Right renal cortex interstitium (tissue), 3 donors: Measurements from ENCODE around the gene SSR2. TPM values are rescaled to one million over a fixed set of nuclear protein-coding genes. Genes with fewer than 3 reads are reported as not detected.

Experiments
- DNase-seq, 3 donors: peaks; one replicate each; pipeline ENCODE4 v3.0.0-alpha.2; 2013; ENCODE audit warnings: low read depth in 3 of 3, low spot score in 2 of 3
- polyA plus RNA-seq, 3 donors: library from polyadenylated mRNA; unstranded; fragments of 120-200 nt; gene quantifications; one replicate each; pipeline ENCODE4 v1.2.1, GENCODE V29; 2013; ENCODE audit not compliant: insufficient read length in 3 of 3

The SSR2 gene
- polyA plus RNA-seq = 100 to 1,000 TPM; 425 to 439 (median 435) TPM

DNA sequence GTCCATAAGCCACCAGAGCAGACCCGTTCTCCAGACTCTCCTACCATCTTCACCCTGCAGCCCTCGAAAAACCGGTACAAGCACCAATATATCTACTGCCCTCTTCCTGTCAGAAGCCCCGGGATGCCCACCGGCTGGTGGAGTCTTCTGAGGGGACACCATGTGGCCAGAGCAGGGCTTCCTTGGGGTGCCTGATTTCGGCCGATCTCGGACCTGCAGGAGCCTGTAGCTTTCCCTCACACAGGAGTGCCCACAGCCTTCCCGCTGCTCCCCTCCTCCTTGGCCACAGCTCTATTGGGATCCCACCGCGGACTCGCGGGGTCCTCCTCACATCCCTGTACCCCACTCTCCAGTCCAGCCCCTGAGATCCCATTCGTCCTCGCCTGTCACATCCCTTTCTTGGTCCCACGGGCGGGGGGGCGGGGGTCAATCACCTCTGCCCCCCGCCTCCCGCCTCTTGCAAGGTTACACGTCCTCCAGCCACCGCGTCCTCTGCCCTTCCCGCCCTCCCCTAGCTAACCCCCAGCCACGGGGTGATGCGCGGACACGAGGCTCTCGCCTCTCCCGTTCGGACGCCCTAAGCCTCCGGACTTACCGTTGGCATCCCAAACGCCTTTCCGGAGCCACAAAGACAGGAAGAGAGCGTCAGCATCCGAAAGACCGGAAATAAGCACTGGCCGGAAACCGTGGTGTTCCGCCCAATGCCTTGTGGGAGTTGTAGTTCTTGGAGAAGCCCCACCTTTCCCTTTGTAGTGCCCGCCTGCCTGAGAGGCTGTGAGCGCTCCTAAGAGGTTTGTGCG is at the start of gene SSR2:
SSR2 (minus strand) TSS at position 659 of the 800 bp plus-strand sequence. CDS start 784 bp downstream, outside the sequence.
- DNase-seq = peak; percentile 79 to 88 (median 84)

DNA sequence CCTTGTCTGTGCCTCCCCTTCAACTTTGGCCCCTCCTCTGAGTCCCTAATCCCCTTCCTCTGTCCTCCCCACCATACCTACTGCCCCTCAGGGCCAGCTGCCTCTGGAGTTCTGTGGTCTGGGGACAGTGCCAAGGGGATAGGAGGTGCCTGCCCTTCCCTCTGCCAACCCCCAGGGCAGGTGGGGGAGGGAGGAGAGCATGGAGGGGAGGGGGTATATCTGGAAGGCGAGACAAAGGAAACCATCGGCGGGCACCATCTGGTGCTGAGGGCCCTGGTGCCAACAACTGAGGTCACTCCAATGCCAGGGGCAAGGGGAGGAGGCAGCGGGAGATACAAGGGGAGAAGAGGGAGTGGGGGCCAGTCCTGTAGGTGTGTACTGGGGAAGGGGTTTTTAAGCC is 49.8 kb upstream of the SSR2 start:
- no peak for DNase-seq

GRCh38 chr1:156069490-156070455 is 49.0 kb upstream of the SSR2 start:
- no peak for DNase-seq

- DNase-seq = no peak
Observed at GRCh38 chr1:156067262-156067661, 46.5 kb upstream of the SSR2 start.

- DNase-seq = no peak
Observed at GRCh38 chr1:156065871-156066270, 45.1 kb upstream of the SSR2 start.

- no peak for DNase-seq
Observed at GRCh38 chr1:156065212-156065611, 44.5 kb upstream of the SSR2 start.

DNA sequence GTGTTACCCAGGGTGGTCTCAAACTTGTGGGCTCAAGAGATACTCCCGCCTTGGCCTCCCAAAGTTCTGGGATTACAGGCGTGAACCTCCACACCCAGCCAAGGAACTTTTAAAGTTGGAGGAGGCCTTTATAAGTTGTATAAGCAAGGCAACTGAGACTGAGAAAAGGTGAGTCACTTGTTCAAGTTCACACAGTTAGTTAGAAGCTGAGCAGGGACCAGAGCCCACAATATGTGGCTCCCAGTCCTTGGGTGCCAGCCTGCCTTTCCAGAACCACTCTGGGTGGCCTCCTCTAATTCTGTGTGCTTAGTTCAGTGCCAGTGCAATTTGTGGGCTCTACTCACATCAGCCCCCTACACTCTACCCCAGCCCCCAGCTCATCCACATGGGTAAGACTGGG is 43.9 kb upstream of the SSR2 start:
- no peak for DNase-seq

DNA sequence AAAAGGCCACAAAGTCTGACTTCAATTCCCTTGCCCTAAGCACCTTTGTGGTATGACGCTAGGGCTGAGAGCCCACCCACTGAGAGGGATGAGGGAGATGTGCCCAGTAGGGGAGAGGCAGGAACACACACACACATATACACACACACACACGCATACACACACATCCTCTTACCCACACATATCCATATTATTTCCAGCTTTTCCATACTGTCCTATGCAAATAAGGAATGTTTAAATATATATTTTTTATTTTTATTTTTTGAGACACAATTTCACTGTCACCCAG is 43.2 kb upstream of the SSR2 start:
- DNase-seq = no peak

DNA sequence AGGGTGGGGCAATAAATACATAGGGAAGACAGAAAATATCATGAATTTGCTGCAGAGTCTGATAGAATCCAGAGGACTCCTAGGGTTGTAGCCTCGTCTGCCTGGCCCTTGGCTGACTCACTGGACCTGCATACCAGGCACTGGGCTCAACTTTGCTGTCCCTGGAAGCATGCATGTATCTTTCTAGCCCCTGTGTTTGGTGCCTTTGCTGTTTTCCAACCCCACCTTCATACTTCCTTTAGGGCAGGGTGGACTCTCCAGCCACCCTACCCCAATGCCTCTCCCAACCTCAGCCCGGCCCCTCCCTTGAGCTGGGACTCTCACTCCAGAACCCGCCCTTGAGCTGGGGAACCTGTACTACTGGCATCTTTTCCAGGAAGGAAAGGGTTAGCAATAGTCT is 41.4 kb upstream of the SSR2 start:
- no peak for DNase-seq

- no peak for DNase-seq
Observed at GRCh38 chr1:156060937-156061636, 40.3 kb upstream of the SSR2 start, which contains the start of gene RAB25. Gene RAB25, plus strand, starts transcription at chr1:156061160. Its CDS starts 241 bp downstream, at chr1:156061401.

GRCh38 chr1:156056326-156056849 is 35.6 kb upstream of the SSR2 start:
- no peak for DNase-seq

- DNase-seq = no peak
Observed at GRCh38 chr1:156055281-156056048, 34.7 kb upstream of the SSR2 start.

DNA sequence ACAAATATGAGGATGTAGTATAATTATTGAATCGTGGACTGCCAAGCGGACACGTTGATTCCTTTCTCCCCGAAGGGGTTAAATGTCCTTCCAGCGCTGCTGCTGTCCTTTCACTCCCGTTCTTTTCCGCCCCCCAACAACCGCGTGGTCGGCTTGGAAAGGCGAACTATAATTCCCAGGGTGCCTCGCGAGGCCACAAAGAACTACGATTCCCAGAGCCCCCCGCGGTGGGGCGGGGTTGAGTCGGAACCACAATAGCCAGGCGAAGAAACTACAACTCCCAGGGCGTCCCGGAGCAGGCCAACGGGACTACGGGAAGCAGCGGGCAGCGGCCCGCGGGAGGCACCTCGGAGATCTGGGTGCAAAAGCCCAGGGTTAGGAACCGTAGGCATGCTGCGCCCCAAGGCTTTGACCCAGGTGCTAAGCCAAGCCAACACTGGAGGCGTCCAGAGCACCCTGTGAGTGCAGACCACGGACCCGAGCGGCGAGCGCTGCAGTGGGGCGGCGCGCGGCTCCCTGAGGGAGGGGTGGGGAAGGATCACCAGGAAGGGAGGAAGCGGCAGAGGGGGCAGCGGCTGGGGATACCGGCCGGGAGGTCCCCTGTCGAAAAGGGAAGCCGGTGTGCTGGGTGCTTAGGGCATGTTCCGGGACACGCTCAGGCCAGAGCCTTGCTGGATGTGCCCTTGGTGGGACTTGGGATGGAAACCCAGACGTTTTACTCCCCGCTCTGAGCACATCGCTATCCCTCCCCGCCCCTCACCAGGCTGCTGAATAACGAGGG is 33.9 kb upstream of the SSR2 start, which contains the start of gene LAMTOR2:
LAMTOR2 (plus strand) TSS at position 283 of the 781 bp plus-strand sequence; CDS start at position 391, 108 bp downstream.
- DNase-seq = peak; percentile 94 to 98 (median 97)

DNA sequence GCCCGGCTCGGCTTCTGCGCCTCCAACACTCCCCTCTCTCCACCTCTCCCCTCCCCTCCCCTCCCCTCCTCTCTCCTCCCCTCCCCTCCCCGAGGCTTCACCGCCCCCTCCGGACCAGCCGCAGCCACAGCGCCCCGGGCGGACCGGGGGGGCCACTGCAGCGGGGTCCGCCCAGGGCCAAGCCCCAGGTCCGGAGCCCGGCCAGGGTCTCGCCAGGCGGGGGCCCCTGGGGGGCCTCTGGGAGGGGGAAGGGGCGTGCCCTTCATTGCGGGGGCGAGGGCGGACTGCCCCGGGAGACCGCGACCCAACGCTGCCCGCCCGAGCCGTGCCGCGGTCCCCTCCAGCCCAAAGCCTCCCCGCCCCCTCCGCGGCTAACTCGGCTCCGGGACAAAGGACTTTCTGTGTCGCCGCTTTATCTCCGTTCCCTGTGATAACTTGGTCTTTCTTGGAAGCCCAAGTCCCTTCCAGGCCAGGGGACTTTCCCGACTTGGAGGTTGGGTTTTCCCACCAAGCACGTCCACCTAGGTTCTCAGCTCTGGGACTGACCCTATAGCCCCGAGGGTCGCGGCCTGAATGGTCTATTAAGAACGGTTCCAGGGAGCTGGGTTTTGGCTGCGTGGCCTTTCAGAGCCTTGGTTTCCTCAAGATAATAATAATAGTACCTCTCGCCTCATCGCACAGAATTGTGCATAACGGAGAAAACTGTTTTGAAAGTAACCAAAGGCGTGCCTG is 33.2 kb upstream of the SSR2 start, which contains the start of gene UBQLN4:
UBQLN4 (minus strand) TSS at position 31 of the 732 bp plus-strand sequence. CDS start 97 bp downstream, outside the sequence.
- peak in 2 of 3 donors; percentile 74 to 77 for DNase-seq

DNA sequence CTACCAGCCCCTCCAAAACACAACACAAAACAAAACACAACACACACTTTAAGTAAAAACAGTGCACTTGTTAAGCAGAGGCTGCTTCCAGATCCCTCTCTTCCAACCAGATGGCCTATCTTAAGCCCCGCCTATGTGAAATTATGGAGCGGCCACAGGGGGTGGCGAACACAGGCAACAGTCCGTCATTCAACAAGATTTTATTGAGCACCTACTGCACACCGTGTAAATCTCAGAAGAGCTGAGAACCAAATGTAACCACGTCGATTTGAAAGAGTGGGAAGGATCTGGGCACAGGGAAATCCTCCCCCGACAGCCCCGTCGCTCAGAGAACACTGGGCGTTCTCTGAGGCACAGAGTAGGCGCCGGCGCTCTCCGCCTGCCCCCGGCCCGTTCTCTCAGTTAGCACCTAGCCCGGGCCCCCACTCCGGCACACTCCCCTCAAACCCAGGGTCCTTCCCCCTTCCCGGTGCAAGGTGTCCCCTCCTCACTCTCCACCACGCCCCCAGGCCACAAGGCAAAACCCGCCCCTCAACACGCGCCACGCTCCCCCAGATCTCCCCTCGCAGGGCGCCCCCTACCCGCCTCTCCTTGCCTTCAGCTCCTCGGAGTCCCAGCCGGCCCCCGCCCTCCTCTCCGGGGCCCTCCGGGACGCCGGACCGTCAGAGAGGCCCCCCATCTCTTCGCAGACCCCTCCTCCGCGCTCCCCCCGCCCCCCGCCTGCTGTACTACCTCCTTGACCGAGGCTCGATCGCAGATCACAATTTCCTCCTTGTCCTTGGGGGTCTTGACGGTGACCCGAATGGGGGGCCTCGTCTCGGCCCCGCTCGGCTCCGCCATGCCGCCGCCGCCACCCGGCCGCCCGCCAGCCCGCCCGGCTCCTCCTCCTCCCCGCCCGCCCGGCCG is 32.4 kb upstream of the SSR2 start:
- peak in 1 of 3 donors; percentile 53 for DNase-seq

GRCh38 chr1:156051011-156051725 is 30.4 kb upstream of the SSR2 start:
- no peak for DNase-seq
